H1 (cell line): ENCODE data around the gene RHOB.

ENCODE experiments used
- CHD1 ChIP-seq: IDR thresholded peaks from 2 replicates; pipeline ENCODE4 v1.6.1; 2012; ENCODE audit warnings: low read depth, low read length, improper control_type of control experiment
- CTBP2 ChIP-seq: IDR thresholded peaks from 2 replicates; pipeline ENCODE4 v1.7.0; 2011; ENCODE audit warnings: borderline replicate concordance, mild to moderate bottlenecking, moderate library complexity, mixed read lengths, low read length; ENCODE audit not compliant: insufficient read depth, insufficient read length
- EP300 ChIP-seq, 2 experiments: IDR thresholded peaks; 1 replicate in 1 of 2; 2 replicates in 1 of 2; pipeline ENCODE4 v1.6.1; 2011 to 2012; ENCODE audit warnings: low read depth in 2 of 2, low read length in 2 of 2, mild to moderate bottlenecking in 2 of 2, borderline replicate concordance in 1 of 2, inconsistent platforms in 1 of 2, moderate library complexity in 1 of 2
- EZH2 ChIP-seq: fragments of 200-600 bp; sonication (generic); IDR thresholded peaks from 2 replicates; pipeline ENCODE4 v1.7.1; 2012; ENCODE audit warnings: low read depth, mild to moderate bottlenecking, moderate library complexity, low read length, inconsistent platforms; ENCODE audit not compliant: severe bottlenecking
- HDAC2 ChIP-seq, 2 experiments: fragments of 300-600 bp in 1 of 2; sonication (generic) in 1 of 2; IDR thresholded peaks; 2 replicates each; pipeline ENCODE4 v1.6.1; 2011 to 2012; ENCODE audit warnings: low read depth in 2 of 2, low read length in 2 of 2, mild to moderate bottlenecking in 2 of 2, moderate library complexity in 2 of 2, borderline replicate concordance in 1 of 2, inconsistent platforms in 1 of 2
- MAFK ChIP-seq: IDR thresholded peaks from 2 replicates; pipeline ENCODE4 v1.6.1; 2012; ENCODE audit warnings: low read depth, mild to moderate bottlenecking, improper control_type of control experiment, low read length
- MAX ChIP-seq: IDR thresholded peaks from 2 replicates; pipeline ENCODE4 v1.6.1; 2012; ENCODE audit warnings: inconsistent platforms
- NRF1 ChIP-seq: IDR thresholded peaks from 2 replicates; pipeline ENCODE4 v1.6.1; 2011; ENCODE audit warnings: mild to moderate bottlenecking, low read depth, low read length, improper control_type of control experiment
- POLR2A ChIP-seq, 2 experiments: IDR thresholded peaks; 1 replicate in 1 of 2; 2 replicates in 1 of 2; pipeline ENCODE4 v1.6.1; 2011; ENCODE audit warnings: low read depth in 2 of 2, low read length in 2 of 2, mild to moderate bottlenecking in 2 of 2; ENCODE audit errors: control extremely low read depth in 1 of 2
- SUZ12 ChIP-seq: fragments of 200-600 bp; sonication (generic); IDR thresholded peaks from 2 replicates; pipeline ENCODE4 v1.6.1; 2012; ENCODE audit warnings: mild to moderate bottlenecking, inconsistent platforms, low read length, moderate library complexity, mixed read lengths
- TEAD4 ChIP-seq: IDR thresholded peaks from 2 replicates; pipeline ENCODE4 v1.6.1; 2012; ENCODE audit warnings: low read depth, low read length, inconsistent platforms, mixed read lengths
- YY1 ChIP-seq: IDR thresholded peaks from 2 replicates; pipeline ENCODE4 v1.6.1; 2011; ENCODE audit warnings: low read depth, mild to moderate bottlenecking, low read length
- TF ChIP-seq, protein P1 (sequence below), 3 experiments: IDR thresholded peaks; 1 replicate in 2 of 3; 2 replicates in 1 of 3; pipeline versions ENCODE4 v1.5.1 to v1.6.1; 2011; ENCODE audit warnings: low read length in 3 of 3, mild to moderate bottlenecking in 3 of 3, inconsistent platforms in 2 of 3, low read depth in 1 of 3, moderate library complexity in 1 of 3; ENCODE audit not compliant: insufficient read depth in 1 of 3; ENCODE audit errors: control extremely low read depth in 1 of 3

- TF ChIP-seq TEAD4 (no peak), NRF1 (no peak), CHD1 (no peak), MAX (no peak), MAFK (no peak), CTBP2 (no peak), POLR2A (IDR thresholded peaks at IDR 0.05; ENCODE audit: control extremely low read depth in 1 of 2, low read depth in 2 of 2, low read length in 2 of 2) (no peak), EZH2 (no peak), HDAC2 (IDR thresholded peaks at IDR 0.05; ENCODE audit: borderline replicate concordance in 1 of 2, low read depth in 2 of 2, low read length in 2 of 2) (no peak), YY1 (no peak), SUZ12 (no peak), EP300 (IDR thresholded peaks at IDR 0.05; ENCODE audit: borderline replicate concordance in 1 of 2, low read depth in 2 of 2, low read length in 2 of 2) (no peak)
- TF ChIP-seq, protein P1, sequence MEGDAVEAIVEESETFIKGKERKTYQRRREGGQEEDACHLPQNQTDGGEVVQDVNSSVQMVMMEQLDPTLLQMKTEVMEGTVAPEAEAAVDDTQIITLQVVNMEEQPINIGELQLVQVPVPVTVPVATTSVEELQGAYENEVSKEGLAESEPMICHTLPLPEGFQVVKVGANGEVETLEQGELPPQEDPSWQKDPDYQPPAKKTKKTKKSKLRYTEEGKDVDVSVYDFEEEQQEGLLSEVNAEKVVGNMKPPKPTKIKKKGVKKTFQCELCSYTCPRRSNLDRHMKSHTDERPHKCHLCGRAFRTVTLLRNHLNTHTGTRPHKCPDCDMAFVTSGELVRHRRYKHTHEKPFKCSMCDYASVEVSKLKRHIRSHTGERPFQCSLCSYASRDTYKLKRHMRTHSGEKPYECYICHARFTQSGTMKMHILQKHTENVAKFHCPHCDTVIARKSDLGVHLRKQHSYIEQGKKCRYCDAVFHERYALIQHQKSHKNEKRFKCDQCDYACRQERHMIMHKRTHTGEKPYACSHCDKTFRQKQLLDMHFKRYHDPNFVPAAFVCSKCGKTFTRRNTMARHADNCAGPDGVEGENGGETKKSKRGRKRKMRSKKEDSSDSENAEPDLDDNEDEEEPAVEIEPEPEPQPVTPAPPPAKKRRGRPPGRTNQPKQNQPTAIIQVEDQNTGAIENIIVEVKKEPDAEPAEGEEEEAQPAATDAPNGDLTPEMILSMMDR (IDR thresholded peaks at IDR 0.05; ENCODE audit: control extremely low read depth in 1 of 3, insufficient read depth in 1 of 3, low read depth in 1 of 3, low read length in 3 of 3) = no peak
Observed at GRCh38 chr2:20444993-20445910, 1.6 kb upstream of the RHOB start.
